Measurements from ENCODE around the gene ANKZF1.

ANKZF1 gene

DNA sequence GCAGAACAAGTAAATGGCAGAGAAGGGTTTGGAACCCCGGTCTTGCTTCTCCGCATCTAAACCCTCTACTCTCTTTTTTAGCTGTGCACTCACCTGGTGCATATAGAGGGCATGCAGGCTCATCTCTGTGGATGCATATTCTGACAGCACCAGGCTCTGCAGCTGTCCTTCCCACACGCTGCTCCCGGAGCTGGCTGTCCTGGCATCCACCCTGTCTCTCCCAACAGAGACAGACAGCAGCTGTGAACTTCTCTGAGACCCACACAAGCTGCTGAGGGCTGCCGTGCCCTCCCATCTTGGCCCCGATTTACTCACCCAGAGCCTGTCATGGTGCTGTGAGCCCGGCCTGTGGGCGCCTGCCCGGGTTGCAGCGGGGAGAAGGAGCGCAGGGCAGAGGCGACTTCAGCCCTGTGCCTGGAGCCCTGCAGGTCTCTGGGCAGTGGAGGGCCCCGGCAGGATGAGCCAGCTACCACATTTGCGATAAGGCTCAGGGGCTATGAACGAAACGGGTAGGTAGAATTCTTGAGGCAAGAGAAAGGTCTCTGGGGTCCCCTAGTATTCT, 7.6 kb upstream of the ANKZF1 start:
- Histone ChIP-seq H3K4me1 (ENCODE audit: insufficient read depth, low read length, severe bottlenecking) (peaks cover 21% of the 10 kb centered on the region), H3K9me2 (ENCODE audit: low read depth, low read length) (no peaks in the 10 kb centered on the region), H3K4me2 (ENCODE audit: low read length) (no peak overlapping the region), H3K79me2 (ENCODE audit: insufficient read depth, low read length) (no peaks in the 10 kb centered on the region), H4K20me1 (ENCODE audit: insufficient read depth, low read length) (no peaks in the 10 kb centered on the region), H3K4me3 (ENCODE audit: low read depth, low read length, poor library complexity, severe bottlenecking) (no peak overlapping the region), H3F3A (ENCODE audit: insufficient read depth, low read length) (no peaks in the 10 kb centered on the region), H3K9ac (ENCODE audit: low read length) (no peak overlapping the region), H3K27me3 (ENCODE audit: insufficient read depth, low read length) (no peaks in the 10 kb centered on the region), H3K27ac (ENCODE audit: low read depth, low read length, poor library complexity, severe bottlenecking) (no peak overlapping the region), H2AFZ (ENCODE audit: low read length) (no peak overlapping the region), H3K36me3 (ENCODE audit: insufficient read depth, low read length) (peaks cover 71% of the 10 kb centered on the region), H3K9me3 (ENCODE audit: low read length) (no peaks in the 10 kb centered on the region)
- TF ChIP-seq EZH2 (IDR thresholded peaks at IDR 0.05; ENCODE audit: borderline replicate concordance, low read length) (no peak), CTCF (IDR thresholded peaks at IDR 0.05; ENCODE audit: low read length) (no peak)

DNA sequence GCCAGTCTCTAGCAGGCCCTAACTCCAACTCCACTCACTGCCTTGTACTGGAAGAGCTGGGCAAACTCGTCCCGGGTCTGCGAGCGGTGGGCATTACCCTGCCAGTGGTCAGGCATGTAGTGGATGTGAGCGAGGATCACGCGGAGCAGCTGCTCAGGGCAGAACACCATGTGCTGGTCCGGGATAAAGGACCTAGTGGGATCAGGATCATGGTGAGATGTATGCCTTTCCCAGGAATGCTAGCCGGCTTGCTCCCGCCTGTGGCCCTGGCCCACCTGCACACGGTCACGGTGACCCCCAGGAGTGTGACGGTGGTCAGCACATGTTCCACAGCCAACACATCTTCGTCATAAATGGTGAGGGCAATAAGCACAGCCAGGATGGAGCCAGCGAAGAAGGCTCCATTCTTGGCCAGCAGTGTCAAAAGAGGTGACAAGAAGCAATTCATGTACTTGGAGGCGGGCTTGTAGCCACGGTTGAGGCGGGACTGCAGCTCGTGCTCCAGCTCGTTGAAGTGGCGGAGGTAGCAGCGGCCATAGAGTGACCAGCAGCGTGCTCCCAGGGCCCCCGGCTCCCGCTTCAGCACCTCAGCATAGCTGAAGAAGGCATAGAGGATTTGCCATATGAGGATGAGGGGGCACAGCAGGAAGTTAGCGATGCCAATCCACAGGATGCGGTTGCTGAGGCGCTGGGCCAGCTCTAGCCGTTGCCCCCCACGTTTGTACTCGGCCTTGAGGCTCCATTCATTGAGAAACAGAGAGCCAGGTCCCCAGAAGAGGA, 5.6 kb upstream of the ANKZF1 start:
- H3K36me3 ChIP-seq (ENCODE audit: insufficient read depth, low read length) = peaks cover 76% of the 10 kb centered on the region
- H3K9me3 ChIP-seq (ENCODE audit: low read length) = no peaks in the 10 kb centered on the region
- no peak overlapping the region for H3K4me2 ChIP-seq (ENCODE audit: low read length)
- H3F3A ChIP-seq (ENCODE audit: insufficient read depth, low read length) = no peaks in the 10 kb centered on the region
- no peak overlapping the region for H3K9ac ChIP-seq (ENCODE audit: low read length)
- H3K27ac ChIP-seq (ENCODE audit: low read depth, low read length, poor library complexity, severe bottlenecking) = no peak overlapping the region
- no peaks in the 10 kb centered on the region for H3K9me2 ChIP-seq (ENCODE audit: low read depth, low read length)
- TF ChIP-seq EZH2 (IDR thresholded peaks at IDR 0.05; ENCODE audit: borderline replicate concordance, low read length) = no peak
- no peak for TF ChIP-seq CTCF (IDR thresholded peaks at IDR 0.05; ENCODE audit: low read length)
- H4K20me1 ChIP-seq (ENCODE audit: insufficient read depth, low read length) = no peaks in the 10 kb centered on the region
- H3K27me3 ChIP-seq (ENCODE audit: insufficient read depth, low read length) = no peaks in the 10 kb centered on the region
- H3K4me3 ChIP-seq (ENCODE audit: low read depth, low read length, poor library complexity, severe bottlenecking) = no peak overlapping the region
- peaks cover 13% of the 10 kb centered on the region for H3K79me2 ChIP-seq (ENCODE audit: insufficient read depth, low read length)
- H2AFZ ChIP-seq (ENCODE audit: low read length) = no peak overlapping the region
- H3K4me1 ChIP-seq (ENCODE audit: insufficient read depth, low read length, severe bottlenecking) = peaks cover 19% of the 10 kb centered on the region

- H3F3A ChIP-seq (ENCODE audit: insufficient read depth, low read length) = no peaks in the 10 kb centered on the region
- H3K4me1 ChIP-seq (ENCODE audit: insufficient read depth, low read length, severe bottlenecking) = peaks cover 15% of the 10 kb centered on the region
- no peaks in the 10 kb centered on the region for H4K20me1 ChIP-seq (ENCODE audit: insufficient read depth, low read length)
- H3K4me3 ChIP-seq (ENCODE audit: low read depth, low read length, poor library complexity, severe bottlenecking) = no peak overlapping the region
- TF ChIP-seq EZH2 (IDR thresholded peaks at IDR 0.05; ENCODE audit: borderline replicate concordance, low read length) (no peak), CTCF (IDR thresholded peaks at IDR 0.05; ENCODE audit: low read length) (no peak)
- H3K79me2 ChIP-seq (ENCODE audit: insufficient read depth, low read length) = peaks cover 13% of the 10 kb centered on the region
- no peak overlapping the region for H3K4me2 ChIP-seq (ENCODE audit: low read length)
- H2AFZ ChIP-seq (ENCODE audit: low read length) = no peak overlapping the region
- no peak overlapping the region for H3K27ac ChIP-seq (ENCODE audit: low read depth, low read length, poor library complexity, severe bottlenecking)
- H3K27me3 ChIP-seq (ENCODE audit: insufficient read depth, low read length) = no peaks in the 10 kb centered on the region
- peaks cover 65% of the 10 kb centered on the region for H3K36me3 ChIP-seq (ENCODE audit: insufficient read depth, low read length)
- no peak overlapping the region for H3K9ac ChIP-seq (ENCODE audit: low read length)
- H3K9me3 ChIP-seq (ENCODE audit: low read length) = no peaks in the 10 kb centered on the region
- H3K9me2 ChIP-seq (ENCODE audit: low read depth, low read length) = no peaks in the 10 kb centered on the region
These were observed 4.3 kb upstream of the ANKZF1 start for GRCh38 chr2:219225350-219225749.
